HG03521 (cell line): ENCODE data around the gene PHLDB1.
"Not testable (repeated sequence)": the region's sequence is repeated elsewhere in the genome, so short reads cannot be mapped to it uniquely, and the experiment has no call there.

ENCODE experiments used
- ATAC-seq: cut with Tn5 transposase; IDR thresholded peaks from one replicate; pipeline ENCODE4 v1.9.1; 2021; ENCODE audit warnings: mild to moderate bottlenecking, moderate library complexity; ENCODE audit not compliant: unreplicated experiment

The PHLDB1 gene

GRCh38 chr11:118607401-118608359 lies at the start of gene PHLDB1:
Gene PHLDB1 (plus strand): TSS chr11:118607615. CDS start chr11:118613837, 6,222 bp downstream.
- no peak for ATAC-seq

- ATAC-seq: no peak
These were observed 46.6 kb upstream of the PHLDB1 start for GRCh38 chr11:118560806-118561205.

- ATAC-seq: no peak
These were observed 42.4 kb upstream of the PHLDB1 start for GRCh38 chr11:118565051-118565450.

- ATAC-seq: no peak
These were observed 37.7 kb upstream of the PHLDB1 start for GRCh38 chr11:118569670-118570069.

GRCh38 chr11:118570787-118571186 lies 36.6 kb upstream of the PHLDB1 start:
- no peak for ATAC-seq

GRCh38 chr11:118571701-118572060 lies 35.7 kb upstream of the PHLDB1 start:
- not testable (repeated sequence) for ATAC-seq

- peak; percentile 51 for ATAC-seq
These were observed 35.1 kb upstream of the PHLDB1 start, which contains the start of gene ARCN1 for GRCh38 chr11:118572061-118572980. Gene ARCN1 (plus strand): TSS chr11:118572409. CDS start chr11:118572548, 139 bp downstream.

GRCh38 chr11:118572981-118573550 lies 34.3 kb upstream of the PHLDB1 start:
- peak; percentile 17 for ATAC-seq

GRCh38 chr11:118574636-118575035 lies 32.8 kb upstream of the PHLDB1 start:
- ATAC-seq: no peak

GRCh38 chr11:118577995-118578394 lies 29.4 kb upstream of the PHLDB1 start:
- ATAC-seq: not testable (repeated sequence)

GRCh38 chr11:118581057-118581456 lies 26.4 kb upstream of the PHLDB1 start:
- ATAC-seq: no peak

- no peak for ATAC-seq
These were observed 19.5 kb upstream of the PHLDB1 start for GRCh38 chr11:118587952-118588351.

- ATAC-seq: no peak
These were observed 14.6 kb upstream of the PHLDB1 start for GRCh38 chr11:118592616-118593367.

- not testable (repeated sequence) for ATAC-seq
These were observed 12.4 kb upstream of the PHLDB1 start for GRCh38 chr11:118594984-118595383.

- ATAC-seq: no peak
These were observed 10.9 kb upstream of the PHLDB1 start for GRCh38 chr11:118596224-118597146.

GRCh38 chr11:118597556-118597955 lies 9.9 kb upstream of the PHLDB1 start:
- ATAC-seq: no peak

- no peak for ATAC-seq
These were observed 5.1 kb upstream of the PHLDB1 start for GRCh38 chr11:118602331-118602730.

GRCh38 chr11:118603709-118604108 lies 3.7 kb upstream of the PHLDB1 start:
- not testable (repeated sequence) for ATAC-seq

- ATAC-seq: no peak
These were observed 2.8 kb upstream of the PHLDB1 start for GRCh38 chr11:118604566-118604965.
